ENCODE data around the gene URI1.

DNA sequence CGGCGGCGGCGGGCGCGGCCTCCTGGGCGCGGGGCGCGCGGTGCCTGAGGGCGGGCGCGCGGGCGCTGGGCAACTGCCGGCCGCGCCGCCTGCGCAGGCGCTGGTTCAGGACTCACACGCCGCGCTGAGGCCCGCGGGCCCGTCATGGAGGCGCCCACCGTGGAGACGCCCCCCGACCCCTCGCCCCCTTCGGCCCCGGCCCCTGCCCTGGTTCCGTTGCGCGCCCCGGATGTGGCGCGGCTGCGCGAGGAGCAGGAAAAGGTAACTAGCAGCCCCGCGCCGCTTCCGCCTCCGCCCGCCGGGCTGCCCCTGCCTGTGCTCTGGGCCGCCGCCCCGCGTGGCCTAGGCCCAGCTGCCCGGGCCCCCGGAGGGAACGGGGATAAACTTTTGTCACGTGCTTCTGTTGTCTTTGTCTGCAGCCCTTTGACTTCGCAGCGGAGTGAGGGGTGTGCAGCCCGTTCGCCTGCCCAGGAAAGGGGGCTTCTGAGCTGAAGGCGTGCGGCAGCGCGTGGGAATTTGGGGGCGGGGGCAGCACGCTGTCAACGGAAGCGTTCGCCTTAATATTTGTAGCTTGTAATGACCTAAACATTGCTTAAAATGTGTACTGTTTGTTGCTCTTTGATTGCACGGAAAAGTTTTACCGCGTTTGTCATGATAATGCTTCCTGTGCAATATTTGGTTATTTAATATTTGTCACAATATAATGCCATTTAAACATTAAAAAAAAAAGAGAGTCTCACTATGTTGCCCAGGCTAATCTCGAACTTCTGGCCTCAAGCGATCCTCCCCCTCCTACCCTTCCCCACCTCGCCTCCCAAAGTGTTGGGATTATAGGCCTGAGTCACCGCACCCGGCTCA lies 594 bp downstream of the URI1 start:
- TF ChIP-seq, protein P1, sequence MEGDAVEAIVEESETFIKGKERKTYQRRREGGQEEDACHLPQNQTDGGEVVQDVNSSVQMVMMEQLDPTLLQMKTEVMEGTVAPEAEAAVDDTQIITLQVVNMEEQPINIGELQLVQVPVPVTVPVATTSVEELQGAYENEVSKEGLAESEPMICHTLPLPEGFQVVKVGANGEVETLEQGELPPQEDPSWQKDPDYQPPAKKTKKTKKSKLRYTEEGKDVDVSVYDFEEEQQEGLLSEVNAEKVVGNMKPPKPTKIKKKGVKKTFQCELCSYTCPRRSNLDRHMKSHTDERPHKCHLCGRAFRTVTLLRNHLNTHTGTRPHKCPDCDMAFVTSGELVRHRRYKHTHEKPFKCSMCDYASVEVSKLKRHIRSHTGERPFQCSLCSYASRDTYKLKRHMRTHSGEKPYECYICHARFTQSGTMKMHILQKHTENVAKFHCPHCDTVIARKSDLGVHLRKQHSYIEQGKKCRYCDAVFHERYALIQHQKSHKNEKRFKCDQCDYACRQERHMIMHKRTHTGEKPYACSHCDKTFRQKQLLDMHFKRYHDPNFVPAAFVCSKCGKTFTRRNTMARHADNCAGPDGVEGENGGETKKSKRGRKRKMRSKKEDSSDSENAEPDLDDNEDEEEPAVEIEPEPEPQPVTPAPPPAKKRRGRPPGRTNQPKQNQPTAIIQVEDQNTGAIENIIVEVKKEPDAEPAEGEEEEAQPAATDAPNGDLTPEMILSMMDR (IDR thresholded peaks at IDR 0.05), result no peak
- TF ChIP-seq ZFX (IDR thresholded peaks at IDR 0.05; ENCODE audit: borderline replicate concordance), result no peak
